Vagina (tissue), 2 donors: Measurements from ENCODE around the gene GPR142.

Experiments used
- CTCF ChIP-seq, 3 experiments: fragments of 450-650 bp in 2 of 3; fragments of 200-600 bp in 1 of 3; sonication (generic) in 1 of 3; IDR thresholded peaks; one replicate each; pipeline ENCODE4 v1.5.1; 2017 to 2019; ENCODE audit warnings: antibody characterized with exemption in 3 of 3, mild to moderate bottlenecking in 2 of 3, moderate library complexity in 2 of 3
- POLR2A ChIP-seq, 2 donors: fragments of 450-650 bp; IDR thresholded peaks; one replicate each; pipeline ENCODE4 v1.6.1; 2017; ENCODE audit warnings: antibody characterized with exemption in 2 of 2, mild to moderate bottlenecking in 2 of 2, moderate library complexity in 2 of 2

GRCh38 chr17:74371653-74372147 is 4.4 kb downstream of the GPR142 start:
- TF ChIP-seq CTCF (IDR thresholded peaks at IDR 0.05) (no peak), POLR2A (IDR thresholded peaks at IDR 0.05) (no peak)
